Cardiac muscle cell (in vitro differentiated cells and primary cell): Measurements from ENCODE around the gene SLC26A6. TPM values are rescaled to one million over a fixed set of nuclear protein-coding genes. Genes with fewer than 3 reads are reported as not detected.
A peak's percentile ranks its signal among the peaks of the same experiment; 100 is the strongest.

Experiments
- DNase-seq, 2 donors: peaks; one replicate each; pipeline versions ENCODE4 v3.0.0 to v3.0.0-alpha.2; 2010 to 2017; ENCODE audit warnings: low read depth in 1 of 2, low spot score in 1 of 2
- H3K27ac ChIP-seq: fragments of 200-600 bp; sonication (generic); 2 replicates; pipeline ENCODE4 v1.5.1; 2016
- H3K27me3 ChIP-seq: fragments of 200-600 bp; sonication (generic); 2 replicates; pipeline ENCODE4 v1.6.0; 2016; ENCODE audit warnings: control low read depth
- H3K36me3 ChIP-seq: fragments of 200-600 bp; sonication (generic); 2 replicates; pipeline ENCODE4 v1.5.1; 2016; ENCODE audit warnings: control low read depth
- H3K4me1 ChIP-seq: fragments of 200-600 bp; sonication (generic); 2 replicates; pipeline ENCODE4 v1.8.1; 2017; ENCODE audit warnings: low read depth, mild to moderate bottlenecking, mixed run types
- H3K4me3 ChIP-seq: fragments of 200-600 bp; sonication (generic); 2 replicates; pipeline ENCODE4 v1.5.1; 2016; ENCODE audit warnings: mild to moderate bottlenecking
- H3K9me3 ChIP-seq: fragments of 200-600 bp; sonication (generic); 2 replicates; pipeline ENCODE4 v1.5.1; 2017; ENCODE audit warnings: low read depth, mild to moderate bottlenecking, control low read depth
- polyA plus RNA-seq: library from polyadenylated mRNA; unstranded; fragments of >200 nt; fragmentation: Nextera tagmentation; extraction: Ambion mirVana; gene quantifications from 2 replicates; pipeline ENCODE4 v1.2.1, GENCODE V29; 2016
- total RNA-seq: library from RNA; depleted of rRNA; stranded (reverse); fragments of >200 nt; gene quantifications from 2 replicates; pipeline ENCODE4 v1.2.3, GENCODE V29; 2016
- TF ChIP-seq, protein P1 (sequence below): IDR thresholded peaks from 2 replicates; pipeline ENCODE4 v1.5.1; 2012; ENCODE audit warnings: low read depth, mild to moderate bottlenecking, low read length

The SLC26A6 gene
- total and polyA plus RNA-seq, 2 experiments from 2014 or later: 68.1 to 87.4 TPM

DNA sequence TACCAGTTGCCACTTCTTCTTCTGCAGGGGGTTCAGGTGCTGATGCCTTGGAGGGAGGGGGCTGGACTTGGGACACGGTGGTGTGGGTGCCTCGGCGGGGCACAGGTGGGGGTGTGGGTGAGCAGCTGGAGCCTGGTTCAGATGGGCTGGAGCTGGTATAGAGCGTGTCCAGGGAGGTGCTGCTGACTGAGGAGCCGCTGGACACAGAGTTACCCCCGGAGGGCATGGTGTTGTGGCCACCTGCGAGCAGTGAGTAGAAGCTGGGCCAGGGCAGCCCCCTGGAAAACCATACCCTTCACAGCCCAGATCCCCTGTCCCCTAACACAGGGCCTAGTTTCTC is 46.2 kb upstream of the SLC26A6 start:
- DNase-seq: no peak
- TF ChIP-seq, protein P1, sequence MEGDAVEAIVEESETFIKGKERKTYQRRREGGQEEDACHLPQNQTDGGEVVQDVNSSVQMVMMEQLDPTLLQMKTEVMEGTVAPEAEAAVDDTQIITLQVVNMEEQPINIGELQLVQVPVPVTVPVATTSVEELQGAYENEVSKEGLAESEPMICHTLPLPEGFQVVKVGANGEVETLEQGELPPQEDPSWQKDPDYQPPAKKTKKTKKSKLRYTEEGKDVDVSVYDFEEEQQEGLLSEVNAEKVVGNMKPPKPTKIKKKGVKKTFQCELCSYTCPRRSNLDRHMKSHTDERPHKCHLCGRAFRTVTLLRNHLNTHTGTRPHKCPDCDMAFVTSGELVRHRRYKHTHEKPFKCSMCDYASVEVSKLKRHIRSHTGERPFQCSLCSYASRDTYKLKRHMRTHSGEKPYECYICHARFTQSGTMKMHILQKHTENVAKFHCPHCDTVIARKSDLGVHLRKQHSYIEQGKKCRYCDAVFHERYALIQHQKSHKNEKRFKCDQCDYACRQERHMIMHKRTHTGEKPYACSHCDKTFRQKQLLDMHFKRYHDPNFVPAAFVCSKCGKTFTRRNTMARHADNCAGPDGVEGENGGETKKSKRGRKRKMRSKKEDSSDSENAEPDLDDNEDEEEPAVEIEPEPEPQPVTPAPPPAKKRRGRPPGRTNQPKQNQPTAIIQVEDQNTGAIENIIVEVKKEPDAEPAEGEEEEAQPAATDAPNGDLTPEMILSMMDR: no peak
- Histone ChIP-seq H3K4me1 (peaks cover 20% of the 10 kb centered on the region), H3K9me3 (no peaks in the 10 kb centered on the region), H3K27ac (no peak overlapping the region), H3K4me3 (no peak overlapping the region), H3K36me3 (peaks cover 27% of the 10 kb centered on the region), H3K27me3 (no peaks in the 10 kb centered on the region)

DNA sequence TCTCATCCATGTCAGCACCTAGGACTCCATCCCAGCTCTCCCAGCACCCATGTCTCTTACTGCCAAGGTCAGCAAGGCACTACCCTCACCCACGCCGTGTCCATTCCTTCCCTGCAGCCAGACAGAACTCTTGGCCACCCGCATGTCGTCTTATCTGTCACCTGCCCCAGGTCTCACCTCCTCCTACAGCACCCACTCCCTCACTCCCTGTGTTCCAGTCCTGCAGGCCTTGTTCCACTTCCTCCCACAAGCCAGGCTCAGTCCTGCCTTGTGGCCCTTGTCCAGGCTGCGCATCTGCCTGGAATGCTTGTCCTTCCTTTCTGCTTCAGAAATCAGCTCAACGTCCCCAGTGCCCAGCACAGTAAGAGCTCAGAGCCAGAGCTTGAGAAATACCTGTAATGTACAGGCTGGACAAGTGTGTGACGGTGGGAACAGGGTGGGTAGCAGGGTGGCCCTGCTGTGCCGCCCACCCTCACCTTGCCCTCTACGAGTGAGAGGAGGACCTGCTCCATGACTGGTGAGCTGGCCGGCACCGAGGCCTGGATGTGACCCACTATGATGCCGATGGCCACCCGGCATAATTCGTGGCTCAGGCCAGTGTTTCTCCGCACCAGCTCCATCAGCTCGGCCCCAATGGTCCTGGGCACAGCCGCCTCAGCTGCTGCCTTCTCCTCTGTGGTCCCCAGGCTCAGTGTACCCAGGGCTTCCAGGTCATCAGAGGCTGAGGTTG is 45.7 kb upstream of the SLC26A6 start:
- Histone ChIP-seq H3K36me3 (peaks cover 33% of the 10 kb centered on the region), H3K4me3 (no peak overlapping the region), H3K4me1 (peaks cover 20% of the 10 kb centered on the region), H3K9me3 (no peaks in the 10 kb centered on the region), H3K27me3 (no peaks in the 10 kb centered on the region), H3K27ac (no peak overlapping the region)
- DNase-seq: no peak
- TF ChIP-seq, protein P1: no peak

DNA sequence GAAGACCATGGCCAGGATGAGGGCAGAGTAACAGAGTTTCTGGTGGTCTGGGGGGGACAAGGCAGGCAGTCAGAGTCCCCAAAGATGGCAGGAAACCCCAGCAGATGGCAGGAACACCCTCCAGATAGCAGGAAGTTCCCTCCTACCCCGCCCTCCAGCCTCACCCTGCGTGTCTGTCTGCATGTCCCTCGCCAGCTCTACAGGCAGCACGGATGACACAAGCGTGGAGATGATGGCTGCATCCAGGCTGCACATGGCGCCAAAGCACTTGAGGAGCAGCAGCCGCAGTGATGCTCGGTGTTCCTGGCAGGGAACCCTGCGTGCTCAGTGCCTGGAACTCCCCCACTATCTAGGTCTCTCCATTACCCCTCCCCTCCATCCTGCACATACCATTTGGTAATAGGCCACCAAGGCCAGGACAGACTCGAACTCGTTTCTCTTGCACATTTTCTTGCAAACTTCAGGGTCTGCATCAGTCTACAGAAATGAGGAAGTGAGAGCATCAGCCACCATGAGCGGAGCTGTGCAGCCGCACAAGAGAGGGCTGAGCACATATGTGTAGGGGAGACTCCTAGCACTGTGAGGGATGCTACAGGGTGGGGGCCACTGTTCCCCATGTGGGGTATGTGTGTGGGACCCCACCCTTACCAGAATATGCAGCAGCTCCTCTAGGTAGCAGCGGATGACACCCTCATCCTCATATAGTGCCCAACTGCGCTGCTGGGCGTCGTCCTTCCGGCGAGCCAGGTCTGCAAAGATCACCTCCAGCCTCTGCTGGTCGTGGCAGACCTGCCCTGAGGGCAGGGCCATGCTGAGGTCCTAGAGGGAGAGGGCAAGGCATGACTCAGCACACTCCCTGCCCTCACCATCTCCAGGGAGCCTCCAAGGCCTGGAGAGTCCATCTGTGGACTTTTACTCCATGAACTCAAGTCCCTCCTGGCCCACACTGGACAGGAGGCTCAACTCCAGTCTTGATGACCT is 44.4 kb upstream of the SLC26A6 start:
- no peak for DNase-seq
- no peak overlapping the region for H3K27ac ChIP-seq
- peaks cover 36% of the 10 kb centered on the region for H3K36me3 ChIP-seq

DNA sequence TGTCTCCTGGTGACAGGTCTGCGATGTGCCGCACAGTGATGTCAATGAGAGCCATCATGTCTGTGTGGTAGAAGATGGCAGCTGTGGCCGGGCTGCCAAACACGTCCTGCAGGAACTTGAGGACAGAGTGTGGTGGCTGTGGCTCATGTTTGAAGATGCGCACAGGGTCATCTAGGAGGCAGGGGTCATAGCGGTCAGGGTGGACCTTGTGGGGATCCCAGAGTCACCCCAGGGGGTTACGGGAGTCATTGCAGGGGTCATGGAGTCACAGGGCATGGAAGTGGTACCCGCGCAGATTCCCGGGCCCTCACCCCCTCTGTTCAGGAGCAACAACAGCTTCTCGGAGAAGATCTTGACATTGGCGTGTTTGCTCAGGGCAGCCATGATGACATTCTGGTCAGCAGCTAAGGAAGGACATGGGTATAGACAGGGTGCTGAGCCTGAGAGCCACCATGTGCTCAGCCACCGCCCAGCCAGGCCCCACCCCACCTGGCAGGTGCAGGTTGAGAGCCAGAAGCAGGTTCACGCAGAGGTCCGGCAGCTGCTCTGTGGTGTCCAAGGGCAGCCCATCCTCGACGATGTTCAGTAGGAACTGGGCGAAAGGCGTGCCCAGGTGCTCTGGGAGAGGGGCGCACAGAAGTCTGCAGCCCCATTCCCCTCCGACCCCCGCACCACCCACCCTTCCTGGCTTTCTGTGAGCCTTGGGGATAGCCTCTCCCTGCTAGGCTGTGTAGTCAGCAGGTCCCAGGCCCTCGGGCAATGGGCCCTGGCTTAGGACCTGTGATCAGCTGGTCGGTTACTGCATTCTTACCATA is 43.5 kb upstream of the SLC26A6 start:
- peaks cover 36% of the 10 kb centered on the region for H3K36me3 ChIP-seq
- H3K9me3 ChIP-seq: no peaks in the 10 kb centered on the region
- TF ChIP-seq, protein P1: no peak

More for the DNA sequence above, 44.4 kb upstream of the SLC26A6 start:
- TF ChIP-seq, protein P1: no peak
- H3K9me3 ChIP-seq: no peaks in the 10 kb centered on the region
- no peaks in the 10 kb centered on the region for H3K27me3 ChIP-seq
- H3K4me3 ChIP-seq: no peak overlapping the region
- peaks cover 17% of the 10 kb centered on the region for H3K4me1 ChIP-seq

DNA sequence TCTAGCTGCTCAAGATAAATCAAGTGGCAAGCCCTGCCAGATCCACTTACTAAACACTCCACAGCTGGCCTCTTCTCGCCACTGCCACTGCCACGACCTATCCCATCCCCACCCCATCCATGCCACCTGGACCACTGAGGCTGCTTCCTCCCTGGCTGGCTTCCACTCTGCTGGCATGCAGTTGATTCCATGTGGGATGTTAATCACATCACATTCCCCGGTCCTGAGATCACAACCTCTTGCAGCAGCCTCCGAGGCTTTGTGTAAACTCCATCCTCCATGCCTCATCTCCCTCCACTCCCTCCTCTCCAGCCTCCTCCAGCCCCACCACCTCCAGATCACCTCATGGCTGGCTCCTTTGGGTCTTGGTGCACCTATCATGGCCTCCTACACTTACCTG is 42.8 kb upstream of the SLC26A6 start:
- no peaks in the 10 kb centered on the region for H3K9me3 ChIP-seq
- H3K4me1 ChIP-seq: peaks cover 3% of the 10 kb centered on the region
- H3K27ac ChIP-seq: no peak overlapping the region
- no peaks in the 10 kb centered on the region for H3K27me3 ChIP-seq
- H3K4me3 ChIP-seq: no peak overlapping the region
- H3K36me3 ChIP-seq: peaks cover 36% of the 10 kb centered on the region
- DNase-seq: peak in 1 of 2 donors; percentile 12
- TF ChIP-seq, protein P1: no peak

More for the DNA sequence above, 43.5 kb upstream of the SLC26A6 start:
- Histone ChIP-seq H3K4me3 (no peak overlapping the region), H3K27me3 (no peaks in the 10 kb centered on the region), H3K4me1 (peaks cover 9% of the 10 kb centered on the region), H3K27ac (no peak overlapping the region)
- no peak for DNase-seq
